ENCODE results near the gene MYO7B. TPM values are rescaled to one million over a fixed set of nuclear protein-coding genes. Genes with fewer than 3 reads are reported as not detected.

MYO7B gene
- total RNA-seq, 2 experiments from 2014 or later, result 0.15 to 0.17 TPM

GRCh38 chr2:127630864-127631540 is 95.5 kb downstream of the MYO7B start:
- CTCF ChIA-PET, result interaction anchor here (0.8 kb wide), 2 partner anchors 19 kb away, joined by 3 read pairs; no protein-coding TSS in a partner anchor
- POLR2A ChIA-PET, result no interaction called here

DNA sequence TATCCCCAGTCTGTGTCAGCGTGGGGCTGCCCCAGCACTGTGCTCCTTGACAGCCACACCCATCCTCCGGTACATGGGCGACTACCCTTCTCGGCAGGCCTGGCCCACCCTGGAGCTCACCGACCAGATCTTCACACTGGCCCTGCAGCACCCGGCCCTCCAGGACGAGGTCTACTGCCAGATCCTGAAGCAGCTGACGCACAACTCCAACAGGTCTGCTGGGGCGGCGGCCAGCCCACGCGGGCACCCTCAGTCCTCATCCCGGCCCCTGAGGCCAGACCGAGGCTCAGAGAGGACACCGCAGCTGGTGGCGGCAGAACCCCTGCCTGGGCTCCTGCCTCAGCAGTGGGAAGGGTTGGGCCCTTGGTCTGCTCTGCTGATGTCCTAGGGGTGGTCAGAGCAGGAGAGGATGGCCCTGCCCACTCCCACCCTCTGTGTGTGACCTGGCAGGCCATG is 96.1 kb downstream of the MYO7B start:
- ChIA-PET CTCF (interaction anchor here (0.8 kb wide), 1 partner anchor 18 kb away, joined by 3 read pairs; no protein-coding TSS in a partner anchor), POLR2A (no interaction called here)

DNA sequence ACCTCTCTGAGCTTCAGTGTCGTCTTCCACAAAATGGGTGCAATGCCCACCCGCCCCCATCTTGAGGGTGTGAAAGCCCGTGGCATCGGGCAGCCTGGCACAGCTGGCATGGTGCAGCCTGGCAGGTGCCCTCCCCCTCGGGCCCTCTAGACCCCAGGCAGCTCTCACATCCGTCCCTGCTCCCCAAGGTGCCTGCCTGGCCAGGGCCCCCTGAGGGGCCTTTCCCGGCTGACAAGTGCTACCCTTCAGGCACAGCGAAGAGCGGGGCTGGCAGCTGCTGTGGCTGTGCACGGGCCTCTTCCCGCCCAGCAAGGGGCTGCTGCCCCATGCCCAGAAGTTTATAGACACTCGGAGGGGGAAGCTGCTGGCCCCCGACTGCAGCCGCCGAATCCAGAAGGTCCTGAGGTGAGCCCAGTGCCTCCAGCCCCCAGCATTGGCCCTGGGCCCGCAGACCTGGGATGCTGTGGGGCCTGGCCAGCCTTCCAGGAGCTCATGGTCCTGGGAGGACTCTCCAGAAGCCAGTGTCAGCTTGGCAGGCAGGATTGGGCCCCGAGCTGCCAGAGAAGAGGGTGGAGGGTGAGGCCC is 96.6 kb downstream of the MYO7B start:
- CTCF ChIA-PET, result interaction anchor here (0.8 kb wide), 2 partner anchors 18 to 41 kb away, joined by 3 read pairs; no protein-coding TSS in a partner anchor
- POLR2A ChIA-PET, result interaction anchor here (0.9 kb wide), 1 partner anchor 15 kb away, joined by 4 read pairs; no protein-coding TSS in a partner anchor

DNA sequence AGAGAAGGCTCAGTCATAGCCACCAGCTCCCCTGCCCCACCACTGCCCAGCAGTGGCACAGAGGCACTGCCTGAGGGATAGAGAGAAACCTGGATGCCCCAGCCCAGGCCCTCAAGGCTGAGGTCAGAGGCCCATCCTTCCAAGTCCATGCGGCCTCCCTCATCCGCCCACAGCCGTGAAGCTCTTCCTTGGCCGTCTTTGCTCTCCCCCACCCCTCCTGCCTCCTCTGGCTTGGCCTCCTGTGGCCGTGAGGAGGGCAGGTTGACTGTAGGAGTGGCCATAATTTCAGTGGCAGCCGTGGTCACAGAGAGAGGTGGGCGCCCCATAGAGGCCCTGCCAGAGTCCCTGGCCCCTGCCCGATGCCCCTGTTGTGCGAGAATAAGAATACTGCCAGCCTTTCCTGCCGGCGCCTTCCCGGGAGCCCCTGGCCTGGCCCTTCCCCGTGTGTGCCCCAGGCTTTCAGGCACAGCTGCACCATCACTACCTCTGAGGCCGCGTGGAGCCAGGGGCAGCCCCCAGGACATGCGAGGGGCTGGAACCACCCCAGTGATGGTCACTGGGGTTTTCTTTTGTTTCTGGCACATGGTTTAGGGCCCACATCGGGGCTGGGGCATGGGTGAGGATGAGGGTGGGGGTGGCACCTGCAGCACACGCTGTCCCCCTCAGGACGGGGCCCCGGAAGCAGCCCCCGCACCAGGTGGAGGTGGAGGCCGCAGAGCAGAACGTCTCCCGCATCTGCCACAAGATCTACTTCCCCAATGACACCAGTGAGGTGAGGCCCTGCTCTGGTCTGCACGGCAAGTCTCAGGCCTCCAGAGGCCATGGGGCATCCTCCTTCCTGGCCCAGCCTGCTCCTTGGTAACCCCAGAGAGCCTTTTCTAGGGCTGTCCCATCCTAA is 97.4 kb downstream of the MYO7B start:
- CTCF ChIA-PET, result interaction anchor here (0.8 kb wide), 1 partner anchor 42 kb away, joined by 3 read pairs; no protein-coding TSS in a partner anchor
- POLR2A ChIA-PET, result interaction anchor here (0.9 kb wide), 1 partner anchor 14 kb away, joined by 4 read pairs; no protein-coding TSS in a partner anchor

DNA sequence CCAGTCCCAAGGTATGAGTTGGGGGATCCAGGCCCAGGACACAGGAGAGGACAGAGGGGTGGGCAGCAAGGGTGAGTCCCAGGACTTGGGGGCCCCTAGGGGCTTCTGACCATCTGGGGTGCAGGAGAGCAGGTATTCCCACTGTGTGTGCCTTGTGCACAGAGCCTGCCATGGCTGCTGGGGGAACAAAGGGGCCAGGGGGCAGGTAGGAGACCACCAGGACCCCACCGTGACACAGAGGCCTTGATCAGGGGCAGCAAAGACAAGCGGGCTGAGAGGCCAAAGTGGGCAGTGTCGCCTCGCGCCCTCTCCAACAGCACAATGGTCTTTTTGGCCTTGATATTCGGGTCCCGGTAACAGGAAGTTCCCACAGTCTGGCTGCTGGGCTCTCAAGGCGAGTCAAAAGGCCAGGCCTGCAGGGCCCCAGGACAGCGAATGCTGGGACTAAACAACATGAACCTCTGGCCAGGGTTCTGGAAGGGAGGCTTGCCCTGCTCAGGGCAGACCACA is 98.1 kb downstream of the MYO7B start:
- POLR2A ChIA-PET, result no interaction called here
- CTCF ChIA-PET, result interaction anchor here (1.5 kb wide), 1 partner anchor 42 kb away, joined by 3 read pairs; no protein-coding TSS in a partner anchor

- ChIA-PET CTCF (interaction anchor here (1.5 kb wide), 1 partner anchor 43 kb away, joined by 3 read pairs; no protein-coding TSS in a partner anchor), POLR2A (no interaction called here)
Measured at GRCh38 chr2:127634066-127634617, 98.7 kb downstream of the MYO7B start.

DNA sequence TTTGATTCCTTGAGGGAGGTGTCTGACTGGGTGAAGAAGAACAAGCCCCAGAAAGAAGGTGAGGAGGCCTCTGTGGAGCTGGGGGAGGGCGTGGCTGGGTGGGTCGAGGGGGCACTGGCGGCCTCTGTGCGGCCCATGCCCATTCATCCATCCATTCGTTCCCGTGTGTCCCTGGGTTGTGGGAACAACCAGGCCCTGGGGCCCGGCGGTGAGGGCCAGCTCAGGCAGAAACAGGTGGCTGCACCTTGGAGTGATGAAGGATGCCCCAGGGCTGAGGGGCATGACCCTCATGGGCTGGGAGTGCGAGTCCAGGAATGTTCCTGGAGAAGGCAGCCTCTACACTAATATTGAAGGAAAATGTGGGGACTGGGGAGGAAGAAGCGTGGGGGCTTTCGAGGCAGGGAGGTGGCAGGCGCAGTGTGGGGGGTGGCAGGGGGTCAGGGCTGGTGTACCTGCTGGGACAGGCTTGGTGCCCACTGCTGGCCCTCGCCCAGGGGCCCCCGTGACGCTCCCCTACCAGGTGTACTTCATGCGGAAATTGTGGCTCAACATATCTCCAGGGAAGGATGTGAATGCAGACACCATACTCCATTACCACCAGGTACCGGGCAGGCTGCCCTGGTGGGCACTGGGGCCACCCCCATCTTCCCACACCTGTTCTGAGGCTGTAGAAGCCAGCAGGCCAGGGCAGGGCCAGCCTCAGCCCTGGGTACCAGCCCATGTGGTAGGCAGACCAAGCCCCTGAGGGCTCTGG is 99.3 kb downstream of the MYO7B start:
- CTCF ChIA-PET, result interaction anchor here (1.5 kb wide), 1 partner anchor 43 kb away, joined by 3 read pairs; no protein-coding TSS in a partner anchor
- POLR2A ChIA-PET, result no interaction called here

GRCh38 chr2:127635380-127636237 is 100.1 kb downstream of the MYO7B start:
- ChIA-PET CTCF (interaction anchor here (1.6 kb wide), 1 partner anchor 45 kb away, joined by 4 read pairs; no protein-coding TSS in a partner anchor), POLR2A (no interaction called here)

- ChIA-PET POLR2A (no interaction called here), CTCF (interaction anchor here (1.6 kb wide), 1 partner anchor 46 kb away, joined by 4 read pairs; no protein-coding TSS in a partner anchor)
Measured at GRCh38 chr2:127636248-127637235, 101.1 kb downstream of the MYO7B start.

GRCh38 chr2:127637236-127637630 is 101.8 kb downstream of the MYO7B start:
- ChIA-PET POLR2A (no interaction called here), CTCF (interaction anchor here (1.6 kb wide), 1 partner anchor 46 kb away, joined by 4 read pairs; no protein-coding TSS in a partner anchor)

GRCh38 chr2:127637725-127638252 is 102.3 kb downstream of the MYO7B start:
- ChIA-PET POLR2A (no interaction called here), CTCF (no interaction called here)

- CTCF ChIA-PET, result interaction anchor here (0.9 kb wide), 1 partner anchor 47 kb away, joined by 3 read pairs; no protein-coding TSS in a partner anchor
- POLR2A ChIA-PET, result no interaction called here
Measured at GRCh38 chr2:127638361-127639110, 103.1 kb downstream of the MYO7B start.

DNA sequence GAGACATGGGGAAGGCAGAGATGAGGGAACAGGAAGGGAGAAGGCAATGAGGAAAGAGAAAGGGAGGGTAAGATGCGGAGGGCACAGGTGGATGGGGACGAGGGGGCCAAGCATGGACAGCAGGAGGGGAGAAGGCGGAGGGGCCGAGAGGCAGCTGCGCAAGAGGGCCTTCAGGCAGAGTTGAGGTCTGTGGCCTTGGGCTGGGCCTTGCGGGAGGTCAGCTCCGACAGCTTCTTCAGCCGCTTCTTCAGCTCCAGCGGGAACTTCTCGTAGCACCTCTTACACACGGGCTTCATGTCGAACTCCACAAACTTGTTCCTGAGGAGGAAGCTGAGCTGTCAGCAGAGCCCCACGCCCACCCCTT is 103.6 kb downstream of the MYO7B start:
- ChIA-PET POLR2A (no interaction called here), CTCF (interaction anchor here (0.9 kb wide), 1 partner anchor 48 kb away, joined by 3 read pairs; no protein-coding TSS in a partner anchor)

GRCh38 chr2:127640082-127641072 is 104.9 kb downstream of the MYO7B start:
- CTCF ChIA-PET, result interaction anchor here (1.1 to 3.3 kb wide), 2 partner anchors 10 to 49 kb away, joined by 3 to 12 read pairs; no protein-coding TSS in a partner anchor
- POLR2A ChIA-PET, result no interaction called here
